ENCODE results near the gene CBR3. TPM values are rescaled to one million over a fixed set of nuclear protein-coding genes. Genes with fewer than 3 reads are reported as not detected.

CBR3 gene
- total RNA-seq, 1 donor from 2014 or later = 2.0 TPM

- TF ChIP-seq CTCF (IDR thresholded peaks at IDR 0.05; ENCODE audit: borderline replicate concordance) = no peak
Measured at GRCh38 chr21:36179145-36179544, 44.3 kb downstream of the CBR3 start.

GRCh38 chr21:36180963-36181362 is 46.1 kb downstream of the CBR3 start:
- Histone ChIP-seq H3K27me3 (ENCODE audit: low read depth) (no peaks in the 10 kb centered on the region), H3K4me1 (no peaks in the 10 kb centered on the region), H3K36me3 (no peaks in the 10 kb centered on the region), H3K9me3 (replicated peaks) (peaks cover 3% of the 10 kb centered on the region), H3K4me3 (no peak overlapping the region), H3K27ac (replicated peaks) (no peak overlapping the region)
- intact Hi-C loops (cut with micrococcal nuclease) = no loop called here
- DNase-seq = no peak
- no peak for TF ChIP-seq CTCF (IDR thresholded peaks at IDR 0.05; ENCODE audit: borderline replicate concordance)

More at GRCh38 chr21:36179145-36179544, 44.3 kb downstream of the CBR3 start:
- Histone ChIP-seq H3K27ac (replicated peaks) (no peak overlapping the region), H3K36me3 (no peaks in the 10 kb centered on the region), H3K4me3 (no peak overlapping the region), H3K4me1 (no peaks in the 10 kb centered on the region), H3K27me3 (ENCODE audit: low read depth) (no peaks in the 10 kb centered on the region), H3K9me3 (replicated peaks) (peaks cover 3% of the 10 kb centered on the region)
- intact Hi-C loops (cut with micrococcal nuclease) = no loop called here
- no peak for DNase-seq

GRCh38 chr21:36183144-36183795 is 48.4 kb downstream of the CBR3 start:
- no peak for DNase-seq
- H3K27ac ChIP-seq (replicated peaks) = no peak overlapping the region
- no peaks in the 10 kb centered on the region for H3K36me3 ChIP-seq
- H3K9me3 ChIP-seq (replicated peaks) = peaks cover 3% of the 10 kb centered on the region
- H3K27me3 ChIP-seq (ENCODE audit: low read depth) = no peaks in the 10 kb centered on the region
- peaks cover 19% of the 10 kb centered on the region for H3K4me1 ChIP-seq
- TF ChIP-seq CTCF (IDR thresholded peaks at IDR 0.05; ENCODE audit: borderline replicate concordance) = no peak
- no peak overlapping the region for H3K4me3 ChIP-seq
- intact Hi-C loops (cut with micrococcal nuclease) = no loop called here

- no peak for TF ChIP-seq CTCF (IDR thresholded peaks at IDR 0.05; ENCODE audit: borderline replicate concordance)
- no peaks in the 10 kb centered on the region for H3K27me3 ChIP-seq (ENCODE audit: low read depth)
- no peaks in the 10 kb centered on the region for H3K36me3 ChIP-seq
- intact Hi-C loops (cut with micrococcal nuclease) = no loop called here
- H3K27ac ChIP-seq (replicated peaks) = no peak overlapping the region
- no peak for DNase-seq
- H3K4me3 ChIP-seq = no peak overlapping the region
- H3K4me1 ChIP-seq = peaks cover 31% of the 10 kb centered on the region
- H3K9me3 ChIP-seq (replicated peaks) = no peaks in the 10 kb centered on the region
Measured at GRCh38 chr21:36184545-36184944, 49.7 kb downstream of the CBR3 start.

- intact Hi-C loops (cut with micrococcal nuclease) = no loop called here
- peaks cover 33% of the 10 kb centered on the region for H3K4me1 ChIP-seq
- H3K9me3 ChIP-seq (replicated peaks) = no peaks in the 10 kb centered on the region
- H3K36me3 ChIP-seq = no peaks in the 10 kb centered on the region
- no peaks in the 10 kb centered on the region for H3K27me3 ChIP-seq (ENCODE audit: low read depth)
- TF ChIP-seq CTCF (IDR thresholded peaks at IDR 0.05; ENCODE audit: borderline replicate concordance) = no peak
- H3K4me3 ChIP-seq = no peak overlapping the region
- DNase-seq = no peak
- no peak overlapping the region for H3K27ac ChIP-seq (replicated peaks)
Measured at GRCh38 chr21:36185523-36185922, 50.6 kb downstream of the CBR3 start.

Measured in left ventricle myocardium inferior (tissue), 1 donor.